Retinal pigment epithelial cell (primary cell): ENCODE measurements around the gene ARL6IP1.

Experiments
- DNase-seq: peaks from one replicate; pipeline ENCODE4 v3.0.0-alpha.2; 2010; ENCODE audit warnings: low read depth
- H3K4me3 ChIP-seq: 2 replicates; pipeline ENCODE4 v1.5.1; 2011; ENCODE audit warnings: mild to moderate bottlenecking, low read length, control low read depth, moderate library complexity
- TF ChIP-seq, protein P1 (sequence below): conservative IDR thresholded peaks from 2 replicates; pipeline ENCODE4 v1.5.1; 2011; ENCODE audit warnings: low read depth, low read length, control low read depth, inconsistent platforms

The ARL6IP1 gene

DNA sequence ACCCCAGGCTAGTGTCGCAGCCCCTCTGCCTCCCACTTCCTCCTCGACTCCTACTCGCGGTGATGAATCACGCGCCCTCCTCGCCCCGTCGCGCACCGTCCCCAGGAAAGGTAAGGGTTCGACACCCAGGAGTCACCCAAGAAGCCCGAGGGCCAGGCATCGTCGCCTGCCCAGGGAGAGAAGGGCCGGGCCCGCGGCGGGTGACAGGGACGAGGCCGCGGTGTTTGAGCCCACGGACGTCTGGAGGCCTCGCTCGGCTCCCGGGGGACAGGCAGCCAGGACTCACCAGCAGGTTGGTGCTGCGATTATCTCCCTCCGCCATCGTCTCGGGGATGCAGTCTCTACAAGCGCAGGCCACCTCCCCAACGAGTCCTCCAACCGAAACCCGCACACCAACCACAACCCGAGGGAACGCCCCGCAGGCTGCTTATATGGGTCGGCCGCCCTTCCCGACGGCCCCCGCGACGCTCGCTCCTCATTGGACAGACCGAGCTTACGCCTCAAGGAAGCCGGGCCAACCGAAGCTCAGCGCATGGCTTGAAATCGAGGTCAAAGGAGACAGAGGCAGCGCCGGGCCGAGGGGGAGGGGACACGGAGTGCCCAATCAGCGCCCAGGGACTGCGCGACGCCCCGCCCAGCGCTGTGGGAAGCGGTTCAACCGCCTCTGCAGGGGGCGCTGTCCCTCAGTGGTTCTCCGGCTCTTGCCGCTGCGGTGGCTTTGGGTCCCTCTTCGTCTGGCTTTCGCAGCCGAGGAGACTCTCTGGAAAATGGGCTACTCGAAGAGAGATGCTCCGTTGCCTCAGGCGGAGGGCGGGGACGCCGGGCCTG is at the start of gene ARL6IP1:
ARL6IP1 (minus strand) TSS at position 405 of the 828 bp plus-strand sequence; CDS start at position 322, 83 bp downstream.
- TF ChIP-seq, protein P1, sequence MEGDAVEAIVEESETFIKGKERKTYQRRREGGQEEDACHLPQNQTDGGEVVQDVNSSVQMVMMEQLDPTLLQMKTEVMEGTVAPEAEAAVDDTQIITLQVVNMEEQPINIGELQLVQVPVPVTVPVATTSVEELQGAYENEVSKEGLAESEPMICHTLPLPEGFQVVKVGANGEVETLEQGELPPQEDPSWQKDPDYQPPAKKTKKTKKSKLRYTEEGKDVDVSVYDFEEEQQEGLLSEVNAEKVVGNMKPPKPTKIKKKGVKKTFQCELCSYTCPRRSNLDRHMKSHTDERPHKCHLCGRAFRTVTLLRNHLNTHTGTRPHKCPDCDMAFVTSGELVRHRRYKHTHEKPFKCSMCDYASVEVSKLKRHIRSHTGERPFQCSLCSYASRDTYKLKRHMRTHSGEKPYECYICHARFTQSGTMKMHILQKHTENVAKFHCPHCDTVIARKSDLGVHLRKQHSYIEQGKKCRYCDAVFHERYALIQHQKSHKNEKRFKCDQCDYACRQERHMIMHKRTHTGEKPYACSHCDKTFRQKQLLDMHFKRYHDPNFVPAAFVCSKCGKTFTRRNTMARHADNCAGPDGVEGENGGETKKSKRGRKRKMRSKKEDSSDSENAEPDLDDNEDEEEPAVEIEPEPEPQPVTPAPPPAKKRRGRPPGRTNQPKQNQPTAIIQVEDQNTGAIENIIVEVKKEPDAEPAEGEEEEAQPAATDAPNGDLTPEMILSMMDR = peak; percentile 83

DNA sequence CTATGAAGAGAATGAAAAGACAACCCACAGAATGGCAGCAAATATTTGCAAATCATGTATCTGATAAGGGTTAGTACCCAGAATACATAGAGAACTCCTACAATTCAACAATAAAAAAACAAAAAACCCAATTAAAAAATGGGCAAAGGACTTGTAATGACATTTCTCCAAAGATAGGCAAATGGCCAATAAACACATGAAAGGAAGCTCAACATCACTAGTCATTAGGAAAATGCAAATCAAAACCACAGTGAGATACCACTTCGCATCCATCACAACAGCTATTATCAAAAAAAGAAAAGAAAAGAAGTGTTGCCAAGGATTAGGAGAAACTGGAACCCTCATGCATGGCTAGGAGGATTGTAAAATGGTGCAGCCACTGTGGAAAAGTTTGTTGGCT is 45.1 kb upstream of the ARL6IP1 start:
- H3K4me3 ChIP-seq = no peak overlapping the region
- TF ChIP-seq, protein P1 = no peak
- no peak for DNase-seq

More for the DNA sequence above, at the start of gene ARL6IP1:
- H3K4me3 ChIP-seq = peak within 1 kb of the TSS; percentile 94
- peak; percentile 98 for DNase-seq

DNA sequence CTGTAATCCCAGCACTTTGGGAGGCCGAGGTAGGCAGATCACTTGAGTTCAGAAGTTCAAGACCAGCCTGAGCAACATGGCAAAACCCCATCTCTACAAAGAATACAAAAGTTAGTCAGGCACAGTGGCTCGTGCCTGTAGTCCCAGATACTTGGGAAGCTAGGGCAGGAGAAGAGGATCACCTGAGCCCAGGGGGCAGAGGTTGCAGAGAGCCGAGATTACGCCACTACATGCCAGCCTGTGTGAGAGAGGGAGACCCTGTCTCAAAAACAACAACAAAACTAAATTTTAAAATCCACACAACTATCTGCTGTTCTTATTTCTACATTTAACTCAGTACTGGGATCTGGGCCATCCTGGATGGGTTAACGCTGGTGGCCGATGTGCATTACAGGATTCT is 41.2 kb upstream of the ARL6IP1 start:
- TF ChIP-seq, protein P1 = no peak
- no peak for DNase-seq
- no peak overlapping the region for H3K4me3 ChIP-seq

DNA sequence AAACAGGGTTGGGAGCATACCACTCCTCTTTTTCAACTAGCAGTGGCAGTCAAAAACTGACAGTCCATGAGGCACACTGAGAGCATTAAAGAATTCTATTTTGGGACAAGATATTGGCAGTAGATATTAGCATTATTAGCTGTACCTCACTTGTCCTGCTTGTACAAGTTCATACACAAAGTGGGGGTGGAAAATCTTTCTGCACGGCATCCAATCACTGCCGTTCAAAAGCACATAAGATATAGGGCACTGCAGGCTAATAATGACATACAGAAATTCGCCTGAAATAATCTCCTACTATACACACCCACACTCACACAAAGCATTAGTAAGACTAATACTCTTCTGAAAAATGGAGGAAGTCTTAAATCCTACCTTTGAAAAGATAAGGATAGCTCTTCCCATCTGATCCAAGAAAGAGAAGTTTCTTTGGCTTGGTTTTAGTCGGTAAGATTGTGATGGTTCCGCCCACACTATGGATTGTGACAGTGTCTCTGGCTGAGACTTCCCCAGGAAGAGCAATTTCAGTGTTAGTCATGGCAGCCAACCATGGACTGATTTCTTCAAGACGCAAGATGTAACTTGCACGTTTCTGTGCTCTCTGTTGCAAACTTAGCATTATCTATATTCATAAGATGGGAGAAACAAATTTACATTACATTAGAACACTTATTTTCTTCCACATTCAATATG is 40.6 kb upstream of the ARL6IP1 start:
- TF ChIP-seq, protein P1 = no peak
- no peak overlapping the region for H3K4me3 ChIP-seq
- no peak for DNase-seq

DNA sequence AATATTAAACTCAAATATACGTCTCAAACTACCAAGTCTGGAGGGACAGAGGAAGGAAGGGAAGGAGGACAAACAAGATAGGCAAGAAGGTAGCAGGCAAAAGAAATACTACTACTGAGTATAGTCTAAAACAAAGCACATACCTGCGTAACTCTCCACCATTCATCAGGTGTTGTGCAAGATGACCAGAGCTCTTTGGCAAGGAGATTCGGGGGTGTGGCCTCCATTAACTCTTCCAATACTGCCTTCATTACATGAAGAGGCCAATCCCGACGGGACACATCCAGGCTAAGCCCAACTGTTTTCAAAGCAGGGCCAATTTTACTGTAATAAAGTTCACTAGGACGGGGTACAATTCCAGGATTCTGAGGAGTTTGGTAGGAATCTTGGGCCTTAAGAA is 38.2 kb upstream of the ARL6IP1 start:
- no peak for DNase-seq
- H3K4me3 ChIP-seq = no peak overlapping the region
- TF ChIP-seq, protein P1 = no peak

DNA sequence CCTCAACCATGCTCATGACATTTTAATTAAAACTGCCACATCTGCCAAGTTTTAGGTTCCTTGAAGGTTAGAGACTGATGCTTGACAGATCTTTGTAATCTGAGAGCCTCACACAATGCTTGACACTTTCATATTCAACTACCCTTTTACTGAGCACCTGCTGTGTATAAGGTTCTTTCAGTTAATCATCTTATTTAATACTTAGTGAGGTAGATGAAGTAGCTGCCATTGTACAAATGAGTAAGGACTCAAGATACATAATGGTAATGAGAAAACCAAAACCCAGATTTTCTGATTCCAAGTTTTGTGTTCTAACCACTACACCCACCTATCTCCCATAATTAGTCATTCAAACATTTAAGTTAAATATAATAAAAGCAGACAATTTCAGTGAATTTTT is 35.4 kb upstream of the ARL6IP1 start:
- TF ChIP-seq, protein P1 = no peak
- no peak overlapping the region for H3K4me3 ChIP-seq
- DNase-seq = no peak
